HFFc6 (cell line): Measurements from ENCODE around the gene IL17RD. TPM values are rescaled to one million over a fixed set of nuclear protein-coding genes. Genes with fewer than 3 reads are reported as not detected.

Experiments
- DNase-seq: peaks from one replicate; pipeline ENCODE4 v3.0.0-alpha.2; 2018
- H3K27ac Mint-ChIP-seq: 2 replicates; pipeline ENCODE4 v1.8.0; 2020; ENCODE audit warnings: mild to moderate bottlenecking, mixed read lengths
- H3K27me3 Mint-ChIP-seq: 2 replicates; pipeline ENCODE4 v1.8.0; 2021; ENCODE audit warnings: mild to moderate bottlenecking, moderate library complexity, mixed read lengths; ENCODE audit not compliant: insufficient read depth
- H3K36me3 Mint-ChIP-seq: 2 replicates; pipeline ENCODE4 v1.8.0; 2021; ENCODE audit warnings: low read depth, mixed read lengths
- H3K4me1 Mint-ChIP-seq: 2 replicates; pipeline ENCODE4 v1.8.0; 2020; ENCODE audit warnings: low read depth, mixed read lengths
- H3K4me3 Mint-ChIP-seq: 2 replicates; pipeline ENCODE4 v1.8.0; 2020; ENCODE audit warnings: mild to moderate bottlenecking, moderate library complexity, mixed read lengths
- H3K9me3 Mint-ChIP-seq: 2 replicates; pipeline ENCODE4 v1.8.0; 2020; ENCODE audit warnings: mild to moderate bottlenecking, mixed read lengths
- CTCF ChIP-seq: fragments of 200-600 bp; sonication (generic); IDR thresholded peaks from 2 replicates; pipeline ENCODE4 v1.5.0; 2021; ENCODE audit warnings: antibody characterized with exemption, mild to moderate bottlenecking
- total RNA-seq, 6 experiments: library from RNA; stranded (reverse); fragmentation: NEBNext Ultra II Directional; extraction: Animal tissue kit (Norgen Biotek cat#: 25700); gene quantifications; 2 replicates in 1 of 6; 3 replicates in 5 of 6; pipeline ENCODE4 v1.2.3, GENCODE V29; 2021

Gene IL17RD
- total RNA-seq, 6 experiments from 2014 or later = 0.05 to 0.26 (median 0.13) TPM; not detected in 2

- Mint-ChIP-seq H3K27ac (no peak overlapping the region), H3K4me1 (no peaks in the 10 kb centered on the region), H3K36me3 (no peaks in the 10 kb centered on the region), H3K4me3 (no peak overlapping the region), H3K27me3 (peaks cover 29% of the 10 kb centered on the region), H3K9me3 (no peaks in the 10 kb centered on the region)
- DNase-seq = no peak
- no peak for TF ChIP-seq CTCF
Observed at GRCh38 chr3:57184526-57184925, 19.4 kb upstream of the IL17RD start.

- no peak overlapping the region for H3K4me3 Mint-ChIP-seq
- peak; percentile 20 for DNase-seq
- no peaks in the 10 kb centered on the region for H3K4me1 Mint-ChIP-seq
- no peak overlapping the region for H3K27ac Mint-ChIP-seq
- no peaks in the 10 kb centered on the region for H3K36me3 Mint-ChIP-seq
- peaks cover 29% of the 10 kb centered on the region for H3K27me3 Mint-ChIP-seq
- TF ChIP-seq CTCF = peak; percentile 69
- H3K9me3 Mint-ChIP-seq = no peaks in the 10 kb centered on the region
Observed at GRCh38 chr3:57179580-57180410, 14.6 kb upstream of the IL17RD start.

GRCh38 chr3:57176045-57176444, 10.9 kb upstream of the IL17RD start:
- no peaks in the 10 kb centered on the region for H3K9me3 Mint-ChIP-seq
- H3K27ac Mint-ChIP-seq = no peak overlapping the region
- H3K27me3 Mint-ChIP-seq = peaks cover 24% of the 10 kb centered on the region
- H3K4me1 Mint-ChIP-seq = no peaks in the 10 kb centered on the region
- no peak for DNase-seq
- TF ChIP-seq CTCF = no peak
- H3K4me3 Mint-ChIP-seq = no peak overlapping the region
- no peaks in the 10 kb centered on the region for H3K36me3 Mint-ChIP-seq

- DNase-seq = no peak
- Mint-ChIP-seq H3K27ac (no peak overlapping the region), H3K9me3 (no peaks in the 10 kb centered on the region), H3K4me1 (peaks cover 6% of the 10 kb centered on the region), H3K4me3 (no peak overlapping the region), H3K27me3 (peaks cover 23% of the 10 kb centered on the region), H3K36me3 (no peaks in the 10 kb centered on the region)
- TF ChIP-seq CTCF = no peak
Observed at GRCh38 chr3:57173687-57174086, 8.5 kb upstream of the IL17RD start.

GRCh38 chr3:57170946-57171345, 5.8 kb upstream of the IL17RD start:
- Mint-ChIP-seq H3K4me3 (no peak overlapping the region), H3K27ac (no peak overlapping the region), H3K27me3 (peaks cover 31% of the 10 kb centered on the region), H3K36me3 (no peaks in the 10 kb centered on the region), H3K9me3 (no peaks in the 10 kb centered on the region), H3K4me1 (peaks cover 6% of the 10 kb centered on the region)
- TF ChIP-seq CTCF = no peak
- no peak for DNase-seq
